TTC549 (cell line): Measurements from ENCODE around the gene ADAM11.

Experiments
- FAIRE-seq: peaks from 2 replicates; lab custom pipeline; 2012; peaks lifted over from hg19 to GRCh38; lab: Jason Lieb, UNC

The ADAM11 gene

DNA sequence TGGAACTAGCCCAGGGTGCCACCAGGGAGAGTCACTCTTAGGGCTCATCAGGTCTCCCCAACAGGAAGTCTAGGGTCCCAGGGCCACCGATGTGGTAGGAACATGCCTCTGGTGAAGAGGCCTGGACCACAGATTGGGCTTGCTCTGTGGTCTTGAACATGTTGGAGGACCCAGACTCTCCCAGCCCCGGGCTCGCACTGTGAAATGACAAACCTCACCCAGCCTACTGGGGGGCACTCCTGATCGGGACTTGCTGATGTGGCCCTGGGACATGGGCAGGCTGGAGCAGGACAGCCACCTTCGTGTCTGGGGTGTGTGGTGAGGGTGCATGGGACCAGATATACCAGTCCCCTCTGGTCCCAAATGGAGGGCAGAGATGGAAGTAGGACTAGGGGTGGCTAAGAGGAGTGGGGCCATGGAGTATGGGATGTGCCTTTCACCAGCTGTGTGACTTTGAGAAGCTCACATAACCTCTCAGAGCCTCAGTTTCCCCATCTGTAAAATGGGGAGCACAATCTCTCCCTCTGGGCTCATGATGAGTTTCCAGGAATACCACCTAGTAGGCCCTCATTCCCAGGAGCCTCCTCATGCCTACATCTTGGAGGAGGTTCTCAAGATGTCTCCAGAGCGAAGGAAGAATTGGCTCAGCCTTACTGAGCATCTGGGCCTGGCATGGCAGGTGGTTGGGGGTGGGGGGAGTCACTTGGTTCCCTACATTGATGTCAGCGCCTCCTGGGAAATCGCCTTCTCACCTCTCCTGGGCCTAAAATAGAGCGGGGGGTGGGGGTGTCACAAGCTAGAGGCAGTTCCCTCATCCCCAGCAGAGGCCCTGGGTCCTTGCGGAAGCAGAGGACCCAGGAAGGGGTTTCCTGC is 1.5 kb upstream of the ADAM11 start:
- no peak for FAIRE-seq

DNA sequence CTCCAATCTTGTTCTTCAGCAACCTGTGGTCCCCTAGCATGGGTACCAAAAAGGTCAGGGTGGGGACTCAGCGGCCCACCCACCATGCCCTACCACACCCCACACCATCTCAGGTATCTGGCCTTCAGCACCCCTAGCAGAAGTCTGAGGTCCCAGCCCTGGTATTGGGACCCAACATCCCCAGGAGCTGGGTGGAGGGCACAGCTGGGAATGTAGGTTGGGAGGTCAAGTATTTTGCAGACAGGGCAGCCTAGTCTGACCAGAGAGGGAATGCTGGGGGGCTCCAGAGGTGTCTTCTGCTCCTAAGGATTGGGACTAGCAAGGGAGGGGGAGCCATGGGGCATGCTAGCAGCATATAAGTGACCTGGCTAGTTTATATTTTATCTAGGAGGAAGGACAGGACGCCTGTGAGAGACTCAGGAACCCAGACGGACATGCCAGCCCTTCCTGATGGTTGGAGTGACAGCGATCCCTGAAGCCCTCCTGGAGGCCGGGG is 822 bp upstream of the ADAM11 start:
- no peak for FAIRE-seq

DNA sequence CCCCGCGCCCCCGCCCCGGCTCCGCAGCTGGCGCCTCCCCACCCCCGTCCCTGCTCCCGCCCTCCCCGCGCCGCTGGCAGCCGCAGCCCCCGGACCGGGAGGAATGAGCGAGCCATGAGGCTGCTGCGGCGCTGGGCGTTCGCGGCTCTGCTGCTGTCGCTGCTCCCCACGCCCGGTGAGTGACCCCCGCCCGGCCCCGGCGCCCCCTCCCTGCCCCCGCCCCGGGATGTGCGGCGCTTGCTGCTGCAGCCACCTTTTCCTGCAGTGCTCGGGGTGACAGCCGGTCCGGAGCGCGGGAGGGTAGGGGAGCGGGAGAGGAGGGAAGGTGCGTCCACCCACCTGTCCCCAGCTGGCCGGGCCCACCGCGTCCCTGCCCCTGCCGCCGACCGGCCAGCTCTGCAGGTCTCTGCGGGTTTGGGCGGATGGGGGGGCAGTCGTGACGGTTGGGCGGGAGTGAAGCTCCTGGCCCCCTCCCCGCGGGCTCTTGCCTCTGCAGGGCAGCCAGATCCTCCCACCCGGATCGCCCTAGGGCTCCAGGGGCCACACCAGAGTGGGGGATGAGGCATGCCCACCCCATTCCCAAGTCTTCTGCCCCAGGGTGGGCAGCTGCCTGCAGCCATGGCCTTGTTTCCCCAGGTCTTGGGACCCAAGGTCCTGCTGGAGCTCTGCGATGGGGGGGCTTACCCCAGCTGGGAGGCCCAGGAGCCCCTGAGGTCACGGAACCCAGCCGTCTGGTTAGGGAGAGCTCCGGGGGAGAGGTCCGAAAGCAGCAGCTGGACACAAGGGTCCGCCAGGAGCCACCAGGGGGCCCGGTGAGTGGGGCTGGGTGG is 513 bp downstream of the ADAM11 start:
- no peak for FAIRE-seq

DNA sequence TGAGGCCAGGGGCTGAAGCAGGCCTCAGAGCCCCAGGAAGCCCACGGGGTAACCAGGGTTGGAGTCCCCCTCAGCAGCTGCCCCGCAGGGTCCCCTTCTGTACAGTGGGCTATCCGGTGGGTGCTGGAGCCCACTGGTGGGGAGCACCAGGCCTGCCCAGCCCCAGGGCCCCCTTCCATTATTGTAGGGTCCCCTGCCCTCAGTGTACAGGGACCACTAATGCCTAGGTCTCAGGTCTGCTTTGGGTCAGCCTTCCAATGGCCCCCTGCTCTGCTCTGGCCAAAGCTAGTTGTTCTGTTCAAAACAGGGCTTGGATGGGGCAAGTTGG is 1.1 kb downstream of the ADAM11 start:
- no peak for FAIRE-seq

DNA sequence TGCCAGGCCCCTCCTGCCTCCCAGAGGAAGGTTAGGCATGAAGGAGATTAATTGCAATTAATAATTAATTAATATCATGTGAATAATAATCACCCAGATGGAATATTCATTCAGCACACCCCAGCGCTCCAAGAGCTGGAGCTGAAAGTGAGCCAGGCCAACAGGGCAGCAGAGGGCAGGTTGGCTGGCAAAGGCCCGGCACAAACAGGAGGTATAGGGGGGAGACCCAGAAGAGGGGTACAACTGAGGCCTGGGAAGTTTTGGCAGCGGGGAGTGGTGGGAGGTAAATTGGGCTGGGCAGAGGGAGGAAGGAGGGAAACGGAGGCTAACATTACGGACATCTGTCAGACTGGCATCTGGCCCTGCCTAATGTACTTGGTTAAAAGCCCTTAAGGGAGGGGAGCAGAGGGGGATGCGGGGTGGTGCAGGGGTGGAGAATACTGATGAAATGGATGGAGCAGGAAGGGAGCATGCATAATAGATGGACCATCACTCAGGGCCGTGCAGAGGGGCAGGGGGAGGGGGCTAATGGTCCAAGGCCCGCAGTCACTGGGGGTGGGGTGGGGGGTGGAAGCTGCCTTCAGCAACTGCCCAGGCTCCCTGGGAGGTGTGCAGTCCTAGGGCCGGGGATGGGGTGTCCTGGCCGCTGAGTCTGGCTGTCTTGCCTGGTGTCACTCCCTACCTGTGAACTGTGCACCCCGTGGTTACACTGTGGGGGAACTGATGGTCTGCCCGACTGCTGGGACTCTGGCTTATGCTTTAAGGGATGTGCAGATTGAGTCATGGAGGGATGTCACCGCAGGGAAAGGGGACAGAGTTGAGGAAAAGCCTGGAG is 1.9 kb downstream of the ADAM11 start:
- no peak for FAIRE-seq

DNA sequence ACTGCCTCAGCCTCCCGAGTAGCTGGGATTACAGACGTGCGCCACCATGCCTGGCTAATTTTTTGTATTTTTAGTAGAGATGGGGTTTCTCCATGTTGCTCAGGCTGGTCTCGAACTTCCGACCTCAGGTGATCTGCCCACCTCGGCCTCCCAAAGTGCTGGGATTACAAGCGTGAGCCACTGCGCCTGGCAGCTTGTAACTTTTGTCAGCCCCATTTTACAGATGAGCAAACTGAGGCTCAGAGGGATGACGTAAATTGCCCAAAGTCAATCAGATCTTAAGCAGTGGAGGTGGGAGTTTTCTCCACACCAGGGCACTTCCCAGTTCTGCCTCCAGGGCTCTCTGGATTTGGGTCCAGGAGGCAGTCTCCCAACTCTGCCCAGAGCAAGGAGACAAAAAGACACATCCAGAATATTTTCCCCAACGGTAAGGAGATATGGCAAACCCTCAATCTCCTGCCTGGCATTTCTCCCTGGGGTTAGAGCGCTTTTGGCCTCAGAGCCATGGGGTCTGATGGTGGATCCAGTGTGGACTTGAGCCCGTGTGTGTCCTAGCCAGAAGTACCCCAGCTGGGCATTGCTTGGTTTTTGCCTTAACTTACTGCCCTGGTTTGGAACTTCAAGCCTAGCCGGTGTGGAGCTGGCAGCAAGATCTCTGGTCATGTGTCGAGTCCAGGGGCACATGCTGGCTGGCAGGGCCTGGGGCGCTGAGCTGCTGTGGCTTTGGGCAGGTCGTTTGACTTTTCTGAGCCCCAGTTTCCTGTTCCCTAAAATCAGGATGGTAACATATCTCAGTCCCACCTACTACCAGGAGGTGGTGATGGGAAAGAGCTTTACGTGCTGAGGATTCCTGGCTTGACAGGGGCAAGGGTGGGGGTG is 3.4 kb downstream of the ADAM11 start:
- no peak for FAIRE-seq

DNA sequence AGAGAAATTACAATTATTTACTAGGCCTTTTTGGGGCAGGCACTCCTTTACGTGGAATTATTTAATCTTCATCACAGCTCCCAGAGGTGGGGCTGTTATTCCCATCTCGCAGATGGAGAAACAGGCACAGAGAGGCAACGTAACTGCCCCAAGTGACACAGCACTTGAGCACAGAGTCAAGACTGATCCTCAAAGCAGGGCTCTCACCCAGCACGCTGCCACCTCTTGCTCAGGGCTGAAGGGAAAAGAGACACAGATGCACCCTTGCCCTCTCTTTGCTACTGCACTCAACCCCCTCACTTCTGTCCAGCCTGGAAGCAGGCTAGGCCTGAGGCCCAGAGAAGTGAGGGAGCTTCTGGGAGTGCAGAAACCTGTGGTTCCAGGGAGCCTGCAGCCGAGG is 4.4 kb downstream of the ADAM11 start:
- no peak for FAIRE-seq

DNA sequence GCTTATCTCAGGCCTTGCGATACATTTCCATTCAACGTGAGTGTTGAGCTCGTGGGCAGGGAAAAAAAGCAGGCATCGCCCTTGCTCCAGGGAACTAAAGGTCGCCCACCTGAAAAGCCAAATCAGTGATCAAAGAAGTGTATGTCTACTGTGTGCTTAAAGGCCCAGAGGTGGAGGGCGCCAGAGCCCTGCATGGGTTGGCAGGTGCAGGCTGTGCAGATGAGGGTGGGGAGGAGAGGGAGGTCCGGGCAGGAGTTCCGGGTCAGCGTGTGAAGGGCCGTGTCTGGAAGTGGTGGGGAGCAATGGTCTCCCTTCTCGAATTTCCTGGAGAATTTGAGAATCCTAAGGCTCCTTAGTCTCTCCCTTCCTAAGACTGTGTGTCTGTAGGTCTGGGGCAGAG is 7.2 kb downstream of the ADAM11 start:
- FAIRE-seq: no peak

DNA sequence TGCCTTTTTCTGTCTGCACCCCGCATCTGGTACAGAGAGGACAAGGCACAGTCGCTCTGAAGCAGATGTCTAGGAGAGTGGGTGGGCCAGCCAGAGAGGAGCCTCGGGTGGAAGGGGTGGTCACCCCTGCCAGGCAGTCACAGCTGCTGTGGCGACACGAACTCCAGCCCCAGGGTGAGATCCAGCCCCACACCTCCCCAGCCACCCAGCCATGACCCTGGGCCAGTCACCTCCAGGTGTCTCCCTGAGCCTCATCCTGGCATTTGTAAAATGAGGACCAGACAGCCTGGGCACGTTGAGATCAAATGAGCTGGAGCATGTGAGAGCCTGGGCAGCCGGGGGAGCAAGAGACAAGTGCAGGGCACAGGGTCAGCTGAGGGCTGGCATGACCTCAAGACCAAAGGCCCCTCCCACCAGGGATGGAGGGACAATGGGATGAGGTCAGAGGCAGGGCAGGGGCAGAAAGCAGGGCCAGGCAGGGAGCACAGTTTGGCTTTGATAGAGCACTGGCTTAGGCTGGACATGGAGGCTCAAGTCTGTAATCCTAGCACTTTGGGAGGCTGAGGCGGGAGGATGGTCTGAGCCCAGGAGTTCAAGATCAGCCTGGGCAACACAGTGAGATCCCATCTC is 7.7 kb downstream of the ADAM11 start:
- no peak for FAIRE-seq

DNA sequence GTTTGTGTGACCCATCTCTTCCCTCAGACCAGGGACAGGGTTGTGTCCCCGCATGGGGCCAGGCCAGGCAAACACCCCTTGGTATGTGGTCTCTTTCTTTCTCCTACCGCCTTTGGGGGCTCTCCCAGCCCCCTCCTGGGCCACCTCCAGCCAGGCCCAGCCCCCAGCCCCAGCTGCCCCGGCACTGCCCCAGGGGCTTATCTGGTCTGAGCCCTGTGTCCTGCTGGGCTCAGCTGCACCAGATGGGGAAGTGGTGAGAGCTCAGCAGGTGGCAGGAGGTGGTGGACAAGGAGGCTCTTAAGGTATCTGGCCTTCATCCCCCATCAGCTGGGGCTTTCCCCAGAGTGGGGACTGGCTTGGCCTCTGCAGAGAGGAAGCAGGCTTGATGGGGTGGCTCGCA is 8.7 kb downstream of the ADAM11 start:
- FAIRE-seq: no peak

DNA sequence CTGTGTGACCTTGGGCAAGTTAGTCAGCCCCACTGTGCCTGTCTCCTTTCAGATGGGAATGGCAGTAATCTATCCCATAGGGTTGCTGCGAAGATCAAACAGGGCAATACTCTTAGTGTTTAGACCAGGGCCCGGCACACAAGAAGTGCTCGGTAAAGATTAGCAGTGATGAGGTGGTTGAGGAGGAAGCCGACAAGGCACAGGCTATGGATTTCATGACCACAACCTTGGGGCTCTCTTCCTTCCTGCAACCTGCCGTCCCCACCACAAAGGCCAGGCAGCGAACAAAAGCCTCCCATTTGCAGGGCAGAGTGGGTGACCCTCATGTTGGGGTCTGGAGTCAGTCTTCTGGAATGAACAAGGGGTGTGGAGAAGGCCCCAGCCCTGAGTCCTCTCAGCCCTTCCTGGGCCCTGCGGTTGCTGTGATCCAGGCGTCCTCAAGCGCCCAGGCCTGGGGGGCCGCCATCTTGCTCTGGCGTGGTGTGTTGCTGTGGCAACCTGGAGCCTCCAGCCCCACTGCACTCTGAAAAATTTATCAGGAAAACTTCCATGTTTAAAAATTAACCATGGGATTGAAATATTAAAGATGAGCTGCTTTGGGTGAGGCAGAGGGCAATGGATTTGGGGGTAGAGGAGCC is 9.8 kb downstream of the ADAM11 start:
- no peak for FAIRE-seq

DNA sequence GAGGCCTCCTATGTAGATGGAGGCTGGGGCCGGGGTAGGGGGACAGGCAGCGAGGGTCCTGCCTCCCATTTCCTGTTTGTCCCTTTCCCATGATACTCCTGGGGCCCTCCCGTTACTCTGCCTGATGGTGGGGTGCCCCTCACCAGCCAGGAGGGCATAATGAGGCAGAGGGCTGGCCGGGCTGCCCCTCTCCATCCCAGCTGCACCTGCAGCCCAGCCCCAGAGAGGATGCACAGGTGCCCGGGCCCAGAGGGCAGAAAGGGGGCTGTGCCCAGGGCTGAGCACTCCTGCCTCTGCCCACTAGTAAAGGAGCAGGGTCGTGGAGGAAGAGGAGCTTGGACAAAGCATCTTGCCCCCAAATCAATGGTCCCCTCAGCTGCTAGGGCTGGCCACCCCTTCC is 10.4 kb downstream of the ADAM11 start:
- FAIRE-seq: no peak

DNA sequence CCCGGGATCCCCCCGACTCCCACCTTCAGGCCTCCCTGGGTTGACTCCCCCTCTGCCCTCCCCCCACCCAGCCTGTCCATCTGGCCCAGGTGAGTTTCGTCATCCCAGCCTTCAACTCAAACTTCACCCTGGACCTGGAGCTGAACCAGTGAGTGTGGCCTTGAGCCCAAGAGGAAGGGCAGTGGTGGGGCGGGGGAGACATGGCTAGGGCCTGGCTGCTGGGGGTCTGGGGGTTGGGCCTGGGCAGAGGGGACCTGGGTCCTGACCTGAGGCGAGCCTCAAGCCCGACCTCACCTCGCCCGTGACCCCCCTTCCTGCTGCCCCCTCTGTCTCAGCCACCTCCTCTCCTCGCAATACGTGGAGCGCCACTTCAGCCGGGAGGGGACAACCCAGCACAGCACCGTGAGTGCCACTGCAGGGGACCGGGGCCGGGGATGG is 10.9 kb downstream of the ADAM11 start:
- FAIRE-seq: no peak

DNA sequence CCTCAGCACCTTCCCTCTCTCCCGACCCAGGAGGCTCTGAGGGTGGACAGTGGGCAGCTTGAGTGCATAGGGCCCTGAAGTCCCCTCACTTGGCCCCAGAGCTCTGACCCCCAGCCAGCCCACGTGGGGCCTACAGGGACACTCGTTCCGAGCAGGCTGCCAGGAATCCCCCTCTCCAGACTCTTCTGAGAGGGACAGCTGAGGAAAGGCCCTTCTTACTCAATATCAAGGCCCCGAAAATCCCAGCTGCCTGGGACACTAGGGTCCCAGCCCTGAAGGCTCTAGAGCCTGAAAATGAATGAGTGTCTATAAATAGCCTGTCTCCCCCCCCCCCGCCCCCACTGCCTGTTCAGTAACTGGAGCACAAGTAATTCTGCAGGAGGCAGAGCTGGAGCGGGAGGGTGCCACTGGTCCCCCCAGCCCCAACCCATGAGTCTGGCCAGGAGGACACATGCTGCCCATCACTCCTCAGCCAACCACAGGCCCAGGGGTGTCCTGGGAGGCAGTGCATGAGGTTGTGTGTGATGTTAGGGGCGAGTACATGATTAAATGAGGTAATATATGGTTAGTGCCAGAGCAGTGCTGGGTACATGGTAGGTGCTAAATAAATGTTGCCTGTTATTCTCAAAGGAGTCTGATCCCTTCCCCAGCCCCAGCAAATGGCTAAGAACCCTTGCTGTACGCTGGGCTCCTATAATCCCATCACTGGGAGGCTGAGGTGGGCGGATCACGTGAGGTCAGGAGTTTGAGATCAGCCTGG is 11.6 kb downstream of the ADAM11 start:
- FAIRE-seq: no peak

DNA sequence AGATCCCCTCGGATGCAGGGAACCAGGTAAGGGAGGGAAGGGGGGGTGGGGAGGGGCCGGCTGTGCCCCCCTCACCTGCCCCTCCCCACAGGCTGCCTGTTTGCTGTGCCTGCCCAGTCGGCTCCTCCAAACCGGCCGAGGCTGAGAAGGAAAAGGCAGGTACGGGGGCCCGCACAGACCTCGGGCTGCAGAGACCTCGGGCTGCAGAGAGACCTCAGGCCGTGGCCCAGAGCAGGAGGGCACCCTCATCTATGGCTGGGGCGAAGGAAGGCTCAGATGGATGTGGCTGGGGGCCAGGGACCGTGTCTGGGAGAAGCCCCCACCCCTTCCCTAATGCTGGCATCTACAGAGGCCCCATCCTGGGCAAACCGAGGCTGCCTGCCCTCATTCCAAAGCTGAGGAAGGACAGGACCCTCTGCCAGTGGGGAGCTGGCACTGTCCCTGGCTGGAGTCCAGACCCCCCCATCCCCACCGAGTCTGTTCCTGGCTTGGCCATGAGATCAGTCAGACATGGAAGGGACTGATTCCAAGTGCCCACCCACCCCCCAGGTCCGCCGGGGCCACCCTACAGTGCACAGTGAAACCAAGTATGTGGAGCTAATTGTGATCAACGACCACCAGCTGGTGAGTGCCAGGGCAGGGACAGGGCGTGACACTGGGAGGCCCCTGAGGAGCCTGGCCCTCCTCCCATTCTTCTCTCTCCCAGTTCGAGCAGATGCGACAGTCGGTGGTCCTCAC is 13.7 kb downstream of the ADAM11 start:
- no peak for FAIRE-seq

DNA sequence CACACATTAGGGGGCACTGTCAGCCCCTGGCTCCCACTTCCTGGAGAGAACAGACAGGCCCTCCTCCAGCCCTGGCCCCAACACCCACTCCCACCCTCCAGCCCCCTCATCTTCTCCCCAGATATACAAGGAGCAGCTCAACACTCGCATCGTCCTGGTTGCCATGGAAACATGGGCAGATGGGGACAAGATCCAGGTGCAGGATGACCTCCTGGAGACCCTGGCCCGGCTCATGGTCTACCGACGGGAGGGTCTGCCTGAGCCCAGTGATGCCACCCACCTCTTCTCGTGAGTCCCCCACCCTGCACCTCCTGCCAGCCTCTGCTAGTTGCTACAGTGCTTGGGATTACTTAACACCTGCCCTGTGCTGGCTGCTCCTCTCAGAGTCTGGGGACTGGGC is 14.4 kb downstream of the ADAM11 start:
- no peak for FAIRE-seq

DNA sequence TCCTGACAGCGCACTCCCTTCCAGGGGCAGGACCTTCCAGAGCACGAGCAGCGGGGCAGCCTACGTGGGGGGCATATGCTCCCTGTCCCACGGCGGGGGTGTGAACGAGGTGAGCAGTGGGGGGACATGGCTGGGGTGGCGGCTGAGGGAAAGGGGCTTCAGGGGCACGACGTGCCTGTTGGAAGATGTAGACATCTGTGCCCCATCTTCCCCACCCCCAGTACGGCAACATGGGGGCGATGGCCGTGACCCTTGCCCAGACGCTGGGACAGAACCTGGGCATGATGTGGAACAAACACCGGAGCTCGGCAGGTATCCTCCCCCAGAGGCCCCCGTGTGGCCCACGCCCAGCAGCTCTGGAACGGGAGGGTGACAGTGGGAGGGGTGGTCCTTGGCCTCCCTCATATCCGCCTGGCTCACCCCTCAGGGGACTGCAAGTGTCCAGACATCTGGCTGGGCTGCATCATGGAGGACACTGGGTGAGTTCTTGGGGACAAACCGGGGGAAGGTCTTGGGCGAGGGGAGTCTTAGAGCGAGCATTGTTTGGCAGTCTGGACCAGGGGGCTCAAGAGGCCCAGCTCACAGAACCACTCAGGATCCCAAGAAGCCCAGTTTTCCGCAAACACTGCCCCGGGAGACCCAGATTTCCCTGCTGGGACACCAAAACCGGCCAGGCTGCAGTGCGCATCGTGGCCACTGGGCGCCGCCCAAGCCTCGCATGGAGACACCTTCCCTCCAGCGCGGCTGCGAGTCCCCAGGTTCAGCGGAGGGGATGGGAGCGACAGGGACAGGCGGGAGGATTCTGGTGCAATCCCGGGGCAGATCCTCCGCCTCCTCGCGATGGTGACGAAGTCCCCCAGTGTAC is 15.7 kb downstream of the ADAM11 start:
- no peak for FAIRE-seq
